OCI-LY3 (cell line): ENCODE results near the gene SHQ1.
A peak's percentile ranks its signal among the peaks of the same experiment; 100 is the strongest.

Experiments used
- H2AFZ ChIP-seq: fragments of 200-600, 300-600 bp; shearing (Covaris generic); 2 replicates; pipeline ENCODE4 v1.6.0; 2014; ENCODE audit warnings: antibody characterized with exemption, low read depth, low read length
- H3K27ac ChIP-seq: fragments of 200-600, 300-600 bp; sonication (generic); 2 replicates; pipeline ENCODE4 v1.5.1; 2014; ENCODE audit warnings: mild to moderate bottlenecking, low read length, moderate library complexity, mixed read lengths
- H3K27me3 ChIP-seq: fragments of 200-600, 300-600 bp; sonication (generic); 2 replicates; pipeline ENCODE4 v1.6.1; 2014; ENCODE audit warnings: low read depth, low read length, mixed read lengths
- H3K36me3 ChIP-seq: fragments of 200-600, 300-600 bp; sonication (generic); replicated peaks from 2 replicates; pipeline ENCODE3; 2014; ENCODE audit warnings: low read depth, low read length, mixed read lengths
- H3K4me1 ChIP-seq: fragments of 300-600, 200-600 bp; sonication (generic); 2 replicates; pipeline ENCODE4 v1.6.1; 2014; ENCODE audit warnings: low read length, mixed read lengths
- H3K4me2 ChIP-seq: fragments of 200-600, 300-600 bp; sonication (generic); 2 replicates; pipeline ENCODE4 v1.6.1; 2014; ENCODE audit warnings: low read length, mixed read lengths
- H3K4me3 ChIP-seq: fragments of 300-600, 200-600 bp; sonication (generic); 2 replicates; pipeline ENCODE4 v1.5.1; 2014; ENCODE audit warnings: antibody characterized with exemption, mild to moderate bottlenecking, low read length, moderate library complexity
- H3K79me2 ChIP-seq: fragments of 300-600, 200-600 bp; shearing (Covaris generic); 2 replicates; pipeline ENCODE4 v1.6.1; 2014; ENCODE audit warnings: mild to moderate bottlenecking, low read length, mixed read lengths
- H3K9ac ChIP-seq: fragments of 300-600, 200-600 bp; shearing (Covaris generic); 2 replicates; pipeline ENCODE4 v1.6.0; 2014; ENCODE audit warnings: mild to moderate bottlenecking, low read length, moderate library complexity
- H3K9me3 ChIP-seq: fragments of 200-600, 300-600 bp; shearing (Covaris generic); 2 replicates; pipeline ENCODE4 v1.6.1; 2014; ENCODE audit warnings: low read length, mixed read lengths; ENCODE audit not compliant: insufficient read depth
- H4K20me1 ChIP-seq: fragments of 200-600, 300-600 bp; sonication (generic); 2 replicates; pipeline ENCODE4 v1.6.1; 2016; ENCODE audit warnings: low read length, mixed read lengths; ENCODE audit not compliant: insufficient read depth
- EZH2phosphoT487 ChIP-seq: fragments of 200-600 bp; shearing (Covaris generic); IDR thresholded peaks from 2 replicates; pipeline ENCODE4 v1.6.1; 2018; ENCODE audit warnings: antibody characterized with exemption, mixed run types, low read depth
- TF ChIP-seq, protein P1 (sequence below): fragments of 200-600, 300-600 bp; sonication (generic); IDR thresholded peaks from 2 replicates; pipeline ENCODE4 v1.5.1; 2014; ENCODE audit warnings: antibody characterized with exemption, low read length, low read depth

The SHQ1 gene

DNA sequence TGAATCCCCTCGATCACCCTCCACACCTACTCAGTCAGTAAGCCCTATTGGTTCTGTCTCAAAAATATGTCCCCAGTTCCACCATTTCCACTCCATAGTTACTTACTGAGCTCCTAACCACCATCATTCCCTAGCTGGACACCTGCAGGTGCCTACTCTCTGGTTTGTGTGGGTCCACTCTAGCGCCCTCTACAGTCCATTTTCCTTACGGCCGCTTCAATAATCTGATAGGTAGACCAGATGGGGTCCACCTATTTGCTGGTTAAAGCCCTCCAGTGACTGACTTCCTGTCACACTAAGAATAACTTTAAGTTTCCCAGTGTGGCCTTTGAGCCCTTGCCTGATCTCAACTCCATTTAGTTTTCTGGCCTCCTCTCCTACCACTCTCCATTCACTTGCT is 44.6 kb upstream of the SHQ1 start:
- Histone ChIP-seq H3K27me3 (peaks cover 37% of the 10 kb centered on the region), H3K27ac (no peak overlapping the region), H3K9ac (no peak overlapping the region), H3K4me3 (no peak overlapping the region), H3K9me3 (no peaks in the 10 kb centered on the region), H3K4me1 (peaks cover 18% of the 10 kb centered on the region), H2AFZ (no peak overlapping the region), H3K36me3 (no peaks in the 10 kb centered on the region), H4K20me1 (no peaks in the 10 kb centered on the region), H3K79me2 (no peaks in the 10 kb centered on the region), H3K4me2 (no peak overlapping the region)
- TF ChIP-seq, protein P1, sequence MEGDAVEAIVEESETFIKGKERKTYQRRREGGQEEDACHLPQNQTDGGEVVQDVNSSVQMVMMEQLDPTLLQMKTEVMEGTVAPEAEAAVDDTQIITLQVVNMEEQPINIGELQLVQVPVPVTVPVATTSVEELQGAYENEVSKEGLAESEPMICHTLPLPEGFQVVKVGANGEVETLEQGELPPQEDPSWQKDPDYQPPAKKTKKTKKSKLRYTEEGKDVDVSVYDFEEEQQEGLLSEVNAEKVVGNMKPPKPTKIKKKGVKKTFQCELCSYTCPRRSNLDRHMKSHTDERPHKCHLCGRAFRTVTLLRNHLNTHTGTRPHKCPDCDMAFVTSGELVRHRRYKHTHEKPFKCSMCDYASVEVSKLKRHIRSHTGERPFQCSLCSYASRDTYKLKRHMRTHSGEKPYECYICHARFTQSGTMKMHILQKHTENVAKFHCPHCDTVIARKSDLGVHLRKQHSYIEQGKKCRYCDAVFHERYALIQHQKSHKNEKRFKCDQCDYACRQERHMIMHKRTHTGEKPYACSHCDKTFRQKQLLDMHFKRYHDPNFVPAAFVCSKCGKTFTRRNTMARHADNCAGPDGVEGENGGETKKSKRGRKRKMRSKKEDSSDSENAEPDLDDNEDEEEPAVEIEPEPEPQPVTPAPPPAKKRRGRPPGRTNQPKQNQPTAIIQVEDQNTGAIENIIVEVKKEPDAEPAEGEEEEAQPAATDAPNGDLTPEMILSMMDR = peak; percentile 64
- no peak for TF ChIP-seq EZH2phosphoT487

DNA sequence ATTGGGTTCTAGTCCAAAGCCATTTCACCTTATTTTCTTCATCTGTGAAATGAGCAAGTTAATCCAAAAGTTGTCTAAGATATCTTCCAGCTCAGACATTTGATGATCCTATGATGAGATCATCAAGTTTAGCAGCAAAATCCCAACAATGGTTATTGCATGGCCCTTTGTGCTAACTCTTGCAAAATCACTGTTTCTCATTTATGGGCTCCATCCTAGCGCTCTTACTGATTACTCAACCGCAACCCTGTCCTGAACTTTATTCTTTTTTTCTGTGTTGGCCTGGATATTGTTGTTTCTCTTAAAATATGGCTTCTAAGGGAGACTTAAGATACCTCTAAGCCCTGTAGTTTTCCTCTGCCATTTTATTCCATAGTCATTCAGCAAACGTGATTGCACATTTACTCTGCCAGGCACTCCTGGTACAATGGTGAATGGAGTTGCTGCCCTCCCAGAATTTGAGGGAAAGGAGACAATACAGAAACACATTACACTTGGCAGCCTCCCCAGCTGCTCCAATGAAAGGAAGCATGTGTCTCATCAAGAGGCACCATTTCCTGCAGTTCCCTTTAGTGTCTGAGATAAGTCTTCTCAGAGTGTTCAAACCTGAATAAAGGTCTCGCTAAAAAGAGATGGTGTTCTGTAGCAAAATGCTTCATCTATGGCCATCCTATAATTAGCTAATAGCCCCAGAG is 44.0 kb upstream of the SHQ1 start:
- H2AFZ ChIP-seq = no peak overlapping the region
- H3K27ac ChIP-seq = no peak overlapping the region
- no peaks in the 10 kb centered on the region for H4K20me1 ChIP-seq
- H3K4me2 ChIP-seq = no peak overlapping the region
- no peaks in the 10 kb centered on the region for H3K9me3 ChIP-seq
- no peaks in the 10 kb centered on the region for H3K36me3 ChIP-seq
- H3K27me3 ChIP-seq = peaks cover 37% of the 10 kb centered on the region
- no peaks in the 10 kb centered on the region for H3K79me2 ChIP-seq
- H3K9ac ChIP-seq = no peak overlapping the region
- no peak overlapping the region for H3K4me3 ChIP-seq
- TF ChIP-seq, protein P1 = no peak
- no peak for TF ChIP-seq EZH2phosphoT487
- H3K4me1 ChIP-seq = peaks cover 22% of the 10 kb centered on the region

DNA sequence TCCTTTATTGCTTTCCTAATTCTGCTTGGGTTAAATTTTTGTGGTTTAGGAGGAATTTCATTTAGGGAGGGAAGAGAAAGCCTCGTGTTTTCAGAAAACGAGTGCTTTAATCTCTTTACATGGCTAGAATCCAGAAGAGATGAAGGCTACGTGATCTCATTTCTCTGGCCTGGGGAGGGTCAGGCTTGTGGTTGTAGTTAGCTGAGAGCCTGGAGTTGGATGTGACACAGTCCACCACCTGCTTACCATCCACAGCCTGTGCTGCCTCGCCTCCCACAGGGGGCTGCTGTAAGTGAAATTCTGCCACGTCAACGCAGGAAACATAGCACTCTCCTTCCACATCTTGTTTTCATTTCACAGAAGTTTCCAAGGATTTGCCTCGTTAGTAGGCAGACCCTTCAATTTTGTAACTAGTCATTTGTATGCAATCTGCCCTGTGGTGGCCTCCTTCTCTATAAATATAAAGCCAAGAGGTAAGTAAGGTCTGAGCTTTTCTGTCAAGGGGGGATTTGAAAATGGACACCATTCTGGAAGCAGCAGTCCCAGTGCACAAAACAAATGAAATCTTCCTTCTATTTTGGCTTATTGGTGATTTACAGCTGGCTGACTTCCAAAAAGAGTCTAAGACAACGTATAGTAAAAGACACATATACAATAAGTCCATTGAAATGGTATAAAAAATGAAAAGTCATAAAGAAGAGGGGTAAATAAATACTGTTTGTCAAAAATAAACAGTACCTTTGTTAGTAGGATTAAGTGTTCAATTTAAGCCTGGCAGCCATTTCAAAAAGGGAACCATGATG is 43.0 kb upstream of the SHQ1 start:
- H3K4me1 ChIP-seq = peaks cover 28% of the 10 kb centered on the region
- H3K9me3 ChIP-seq = no peaks in the 10 kb centered on the region
- no peak overlapping the region for H3K27ac ChIP-seq
- peaks cover 39% of the 10 kb centered on the region for H3K27me3 ChIP-seq
- H2AFZ ChIP-seq = no peak overlapping the region
- H3K9ac ChIP-seq = no peak overlapping the region
- no peak for TF ChIP-seq EZH2phosphoT487
- TF ChIP-seq, protein P1 = no peak
- H3K4me3 ChIP-seq = no peak overlapping the region
- H3K79me2 ChIP-seq = no peaks in the 10 kb centered on the region
- H3K4me2 ChIP-seq = no peak overlapping the region
- H3K36me3 ChIP-seq = no peaks in the 10 kb centered on the region
- no peaks in the 10 kb centered on the region for H4K20me1 ChIP-seq

DNA sequence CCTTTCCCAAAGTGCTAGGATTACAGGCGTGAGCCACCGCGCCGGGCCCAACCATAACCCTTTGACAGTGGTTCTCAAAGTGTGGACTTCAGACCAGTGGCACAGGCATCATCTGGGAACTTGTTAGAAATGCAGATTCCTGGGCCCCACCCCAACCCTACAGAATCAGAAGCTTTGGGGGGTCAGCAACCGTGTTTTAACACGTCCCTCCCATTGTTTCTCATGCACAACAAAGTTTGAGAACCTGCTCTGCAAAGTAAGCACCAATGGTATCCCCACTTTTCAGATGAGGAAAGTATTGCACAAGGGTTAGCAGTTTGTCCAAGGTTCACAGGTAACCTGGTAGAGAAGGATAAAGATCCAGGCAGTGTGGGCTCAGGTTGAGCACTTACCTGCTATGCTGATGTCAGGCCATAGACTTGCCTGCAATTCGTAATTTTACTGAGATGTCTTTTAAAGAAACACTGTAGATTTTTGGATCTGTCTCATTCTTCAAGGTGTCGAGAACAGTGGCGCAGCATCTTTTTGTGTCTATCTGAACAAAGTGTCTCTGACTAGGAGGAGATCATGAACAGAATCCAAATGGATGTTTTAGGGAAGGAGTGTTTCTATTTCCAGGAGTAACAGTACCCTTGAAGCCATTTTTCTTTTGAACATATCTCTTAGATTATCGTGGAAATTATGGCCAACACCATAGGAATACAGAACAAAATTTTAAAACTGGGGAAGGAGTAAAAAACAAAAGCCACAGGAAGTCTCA is 42.1 kb upstream of the SHQ1 start:
- no peak overlapping the region for H3K9ac ChIP-seq
- no peak overlapping the region for H3K4me3 ChIP-seq
- no peaks in the 10 kb centered on the region for H3K36me3 ChIP-seq
- H3K4me1 ChIP-seq = peaks cover 24% of the 10 kb centered on the region
- no peaks in the 10 kb centered on the region for H4K20me1 ChIP-seq
- H3K27me3 ChIP-seq = peaks cover 48% of the 10 kb centered on the region
- no peak for TF ChIP-seq EZH2phosphoT487
- TF ChIP-seq, protein P1 = no peak
- H3K9me3 ChIP-seq = no peaks in the 10 kb centered on the region
- no peaks in the 10 kb centered on the region for H3K79me2 ChIP-seq
- H2AFZ ChIP-seq = no peak overlapping the region
- no peak overlapping the region for H3K27ac ChIP-seq
- no peak overlapping the region for H3K4me2 ChIP-seq
